K562 treated with DMSO at 1 percent for 24 hours (cell line): ENCODE data around the gene ANKRD29. TPM values are rescaled to one million over a fixed set of nuclear protein-coding genes. Genes with fewer than 3 reads are reported as not detected.

Source experiments
- total RNA-seq: library from RNA; unstranded; fragments of 300-600 nt; gene quantifications from 2 replicates; pipeline ENCODE4 v1.2.3, GENCODE V29; 2022; ENCODE audit warnings: low read depth; ENCODE audit not compliant: insufficient read depth

ANKRD29 gene
- not detected in 2 replicates for total RNA-seq

GRCh38 chr18:23662309-23663263 lies at the start of gene ANKRD29:
ANKRD29 (minus strand) TSS chr18:23662911; CDS start chr18:23662730, 181 bp downstream.

GRCh38 chr18:23689031-23689615 lies 26.4 kb upstream of the ANKRD29 start, which contains the start of gene LAMA3:
LAMA3 (plus strand) TSS chr18:23689453; CDS start chr18:23689684, 231 bp downstream.

GRCh38 chr18:23586249-23587196 lies 76.2 kb downstream of the ANKRD29 start, which contains the start of gene NPC1:
NPC1 (minus strand) TSS chr18:23586506; CDS start chr18:23586343, 163 bp downstream.

Other genes with a start within 250 kb of the ANKRD29 start
- 35.9 and 49.9 TPM in 2 replicates for gene RIOK3, start 209.6 kb downstream of the ANKRD29 start, total RNA-seq
- gene RMC1, start 159.4 kb downstream of the ANKRD29 start, total RNA-seq = 53.6 and 61.1 TPM in 2 replicates
- 50.4 and 53.5 TPM in 2 replicates for gene NPC1, start 76.4 kb downstream of the ANKRD29 start, total RNA-seq
- gene LAMA3, start 26.5 kb upstream of the ANKRD29 start, total RNA-seq = 0.10 TPM in 1 of 2 replicates, not detected in the other